Right forelimb (tissue), 1 donor: ENCODE results near the gene ICAM2.

Source experiments
- DNase-seq: peaks from one replicate; pipeline ENCODE4 v3.0.0-alpha.2; 2018

Gene ICAM2

DNA sequence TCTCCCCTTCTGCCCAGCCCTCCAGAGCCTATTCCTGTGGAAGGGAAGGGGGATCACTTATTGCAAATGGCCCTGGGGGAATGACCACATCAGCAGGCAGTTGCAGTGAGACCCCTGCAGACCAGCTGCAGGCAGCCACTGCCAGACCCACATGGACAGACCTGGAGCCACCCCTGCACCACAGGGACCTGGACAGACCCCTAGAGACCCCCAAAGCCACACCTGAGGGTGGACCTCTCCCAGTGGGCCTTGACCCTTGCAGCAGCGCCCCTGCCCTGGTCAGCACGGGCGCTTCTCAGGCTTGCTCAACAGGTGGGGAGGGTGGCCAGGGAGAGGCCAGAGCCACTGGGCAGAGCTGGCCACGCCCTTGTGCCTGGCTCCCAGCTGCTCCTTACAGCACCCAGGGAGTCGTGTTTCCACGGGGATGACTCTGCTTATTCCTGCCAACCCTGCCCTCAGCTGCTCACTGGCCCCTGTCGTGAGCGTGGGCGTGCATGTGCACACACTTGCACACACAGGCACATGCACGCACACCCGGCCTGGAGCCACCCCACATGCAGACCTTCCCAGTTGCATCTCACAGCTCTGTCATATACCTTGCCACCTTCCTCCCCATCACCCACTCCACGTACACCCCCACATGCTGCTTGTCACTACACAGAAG lies 46.4 kb downstream of the ICAM2 start:
- DNase-seq: no peak

DNA sequence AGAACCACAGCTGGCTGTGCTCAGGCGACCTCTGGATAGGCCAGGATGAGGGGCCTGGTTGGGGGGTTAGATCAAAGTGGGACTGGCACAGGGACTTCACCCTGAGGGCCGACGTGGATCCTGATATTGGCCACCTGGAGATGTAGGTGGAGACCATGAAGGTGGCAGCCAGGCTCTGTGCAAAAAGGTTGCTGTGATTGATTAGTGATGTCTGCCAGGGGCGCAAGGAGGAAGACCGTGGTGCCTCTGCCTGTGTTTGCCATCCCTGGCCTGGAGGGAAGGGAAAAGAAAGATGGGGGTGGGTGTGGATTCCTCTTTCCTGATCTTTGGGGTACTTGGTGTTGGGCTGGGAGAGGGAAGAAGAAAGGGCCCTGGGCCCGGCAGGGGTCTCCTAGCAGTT lies 47.2 kb downstream of the ICAM2 start:
- DNase-seq: no peak

DNA sequence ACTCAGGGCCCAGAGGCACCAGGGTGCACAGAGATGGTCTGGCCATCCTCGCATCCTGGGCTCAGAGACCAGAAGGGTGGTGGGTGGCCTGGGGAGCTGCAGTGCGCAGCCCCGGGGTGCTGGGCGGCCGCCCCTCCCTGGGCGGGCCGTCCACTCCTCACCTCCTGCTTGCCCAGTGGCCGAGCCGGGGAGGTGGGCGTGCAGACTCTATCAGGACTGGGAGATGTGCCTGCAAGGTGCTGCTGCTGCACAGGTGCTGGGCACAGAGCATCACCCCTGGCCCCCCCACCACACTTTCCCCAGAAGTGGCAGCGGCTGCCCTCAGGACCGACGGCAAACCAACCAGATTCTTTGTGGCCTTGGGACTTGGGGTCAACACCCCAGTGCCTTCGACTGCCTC lies 47.6 kb downstream of the ICAM2 start, which contains the start of gene SCN4A:
Gene SCN4A (minus strand): TSS at position 123 of the 400 bp plus-strand sequence. CDS start 77 bp downstream, at position 46.
- DNase-seq: no peak

DNA sequence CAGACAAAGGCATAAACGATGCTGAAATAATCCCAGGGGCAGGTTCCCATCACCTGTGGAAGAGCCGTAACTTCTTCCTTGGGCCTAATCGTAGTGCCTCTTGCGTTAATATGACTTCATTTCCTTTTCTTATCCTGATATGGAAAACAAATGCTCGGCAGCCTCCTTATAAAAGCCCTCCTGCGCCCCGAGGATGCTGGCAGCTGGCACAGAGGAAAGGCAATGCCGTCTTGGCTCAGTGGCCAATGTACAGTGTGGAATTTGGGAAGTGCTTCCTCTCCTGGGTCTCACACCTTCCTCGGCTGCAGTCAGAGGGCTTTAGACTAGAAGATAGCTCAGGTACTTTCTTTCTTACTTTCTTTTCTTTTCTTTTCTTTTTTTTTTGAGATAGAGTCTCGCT lies 51.2 kb downstream of the ICAM2 start:
- no peak for DNase-seq

DNA sequence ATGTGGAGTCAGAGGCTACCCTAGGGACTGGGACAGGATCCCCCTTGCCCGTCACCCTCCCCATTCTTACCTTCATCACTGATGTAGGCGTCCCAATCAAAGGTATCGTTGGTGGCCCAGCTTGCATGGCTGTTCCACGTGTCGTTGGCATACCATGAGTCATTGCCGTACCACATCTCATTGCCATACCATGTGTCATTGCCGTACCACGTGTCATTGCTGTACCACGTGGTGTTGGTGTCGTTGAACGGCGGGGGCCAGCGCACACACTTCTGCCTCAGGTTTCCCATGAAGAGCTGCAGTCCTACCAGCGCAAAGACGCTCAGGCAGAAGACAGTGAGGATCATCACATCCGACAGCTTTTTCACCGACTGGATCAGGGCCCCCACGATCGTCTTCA lies 52.5 kb downstream of the ICAM2 start:
- DNase-seq: no peak

DNA sequence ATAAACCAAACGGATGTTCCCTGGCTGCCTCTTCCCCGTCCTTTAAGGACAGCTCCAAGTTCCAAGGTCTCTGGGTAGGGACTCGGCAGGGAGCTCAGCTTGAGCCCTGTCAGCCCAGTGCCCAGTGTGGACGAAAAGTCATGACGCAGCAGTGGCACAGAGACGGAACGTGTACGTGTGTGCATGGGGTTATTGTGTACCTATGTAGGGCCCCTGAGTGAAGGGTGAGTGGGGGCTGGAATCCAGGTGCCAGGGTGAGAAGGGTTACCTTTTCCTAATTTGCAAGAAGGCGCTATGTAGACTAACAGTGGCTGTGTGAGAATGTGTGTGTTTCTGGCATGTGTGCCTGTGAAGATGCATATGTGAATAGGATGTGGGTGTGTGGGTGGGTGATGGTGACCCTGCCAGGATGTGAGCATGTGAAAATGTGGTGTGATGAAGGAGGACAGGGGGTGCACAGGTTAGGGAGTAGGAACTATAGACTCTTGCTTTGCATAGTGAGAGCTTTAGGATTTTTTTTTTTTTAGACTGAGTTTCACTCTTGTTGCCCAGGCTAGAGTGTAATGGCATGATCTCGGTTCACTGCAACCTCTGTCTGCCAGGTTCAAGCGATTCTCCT lies 53.7 kb downstream of the ICAM2 start:
- no peak for DNase-seq

DNA sequence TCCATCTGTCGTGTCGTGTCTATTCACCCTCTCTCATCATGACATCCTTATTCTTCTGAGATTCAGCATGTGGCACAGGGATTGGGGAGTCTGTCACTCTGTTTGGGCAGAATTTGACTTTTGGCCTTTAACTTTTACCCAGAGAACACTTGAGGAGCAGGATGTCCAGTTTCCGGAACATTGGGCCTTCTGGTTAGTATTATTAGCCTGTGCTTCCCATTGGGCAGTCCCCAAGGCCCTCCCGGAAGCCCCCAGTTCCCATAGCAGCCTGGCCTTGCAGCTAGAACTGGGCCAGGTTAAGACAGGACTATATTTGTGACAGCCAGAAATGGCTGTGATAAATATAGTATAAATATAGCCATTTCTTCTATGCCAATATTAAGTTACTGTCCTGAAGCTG lies 57.3 kb downstream of the ICAM2 start:
- DNase-seq: no peak

DNA sequence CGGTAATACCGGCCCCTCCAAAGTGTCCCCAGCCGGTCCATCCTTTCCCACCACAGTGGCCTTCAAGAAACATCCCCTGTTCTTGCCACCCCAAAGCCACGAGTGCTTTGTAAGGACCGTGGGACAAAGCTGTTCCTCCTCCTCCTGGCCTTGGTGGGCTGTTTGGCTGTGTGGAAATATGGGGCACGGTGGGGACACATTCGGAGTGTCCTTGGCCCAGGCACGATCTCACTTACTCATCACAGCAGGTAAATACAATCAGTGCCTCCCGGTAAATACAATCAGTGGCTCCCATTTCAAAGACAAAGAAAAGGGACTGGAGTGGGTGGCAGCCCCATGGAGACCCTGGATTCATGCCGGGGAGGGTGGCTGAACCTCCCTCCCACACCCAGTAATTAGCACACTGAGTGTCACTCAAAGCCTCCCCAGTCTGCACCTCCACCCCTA lies 58.1 kb downstream of the ICAM2 start:
- no peak for DNase-seq

DNA sequence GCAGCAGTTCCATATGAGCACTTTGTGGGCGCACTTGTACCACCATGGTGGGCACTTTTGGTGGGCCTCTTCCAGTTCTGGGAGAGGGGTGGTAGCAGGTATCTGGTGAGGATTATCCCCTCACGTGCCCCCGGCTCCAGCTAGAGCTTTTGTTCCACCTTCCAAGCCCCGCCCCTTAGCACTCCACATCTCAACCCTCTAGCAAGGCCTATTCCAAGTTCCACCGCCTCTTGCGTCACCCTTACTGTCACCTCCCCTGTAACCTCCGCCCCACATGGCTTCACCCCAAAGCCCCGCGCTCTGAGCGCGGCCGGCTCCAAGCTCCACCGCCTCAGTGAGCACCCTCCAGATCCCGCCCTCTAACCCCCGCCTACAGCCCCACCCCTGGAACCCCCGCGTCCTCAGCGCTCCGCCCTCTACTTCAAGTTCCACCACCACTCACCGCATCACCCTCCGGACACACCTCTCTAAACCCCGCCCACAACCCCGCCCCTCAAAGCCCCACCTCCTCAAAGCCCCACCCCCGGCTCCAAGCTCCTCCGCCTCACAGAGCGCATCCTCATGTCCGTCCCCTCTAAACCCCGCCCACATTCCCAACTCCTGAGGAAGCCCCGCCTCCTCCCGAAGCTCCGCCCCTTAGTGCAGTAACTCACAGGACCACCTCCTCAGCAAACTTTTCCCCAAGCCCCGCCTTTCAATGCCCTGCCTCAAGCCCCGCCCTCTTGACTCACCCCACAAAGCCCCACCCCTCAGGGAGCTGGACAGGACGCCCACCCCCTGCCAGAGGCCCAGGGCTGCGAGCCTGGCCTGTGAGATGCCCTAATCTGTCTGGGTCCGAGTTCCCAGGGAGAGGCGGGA lies 58.8 kb downstream of the ICAM2 start:
- peak; percentile 71 for DNase-seq

DNA sequence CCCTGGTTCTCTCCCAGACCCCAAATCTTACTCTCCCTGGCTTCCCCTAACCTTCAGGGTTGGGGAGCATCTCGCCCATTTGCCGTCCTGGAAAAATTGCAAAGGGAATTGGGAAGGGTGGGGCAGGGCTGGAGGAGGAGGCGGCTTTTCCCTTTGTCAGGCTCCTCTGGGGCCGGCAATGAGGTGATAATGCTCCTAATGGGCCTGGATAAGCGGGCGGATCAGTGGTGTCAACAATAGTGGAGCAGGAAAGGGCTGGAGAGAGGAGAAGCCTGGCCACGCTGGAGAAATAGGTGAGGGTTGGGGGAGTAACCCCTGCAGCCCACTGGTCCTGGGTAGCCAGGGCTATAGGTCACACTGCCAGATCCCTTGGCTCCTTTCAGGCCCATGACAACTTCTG lies 60.0 kb downstream of the ICAM2 start:
- DNase-seq: no peak

DNA sequence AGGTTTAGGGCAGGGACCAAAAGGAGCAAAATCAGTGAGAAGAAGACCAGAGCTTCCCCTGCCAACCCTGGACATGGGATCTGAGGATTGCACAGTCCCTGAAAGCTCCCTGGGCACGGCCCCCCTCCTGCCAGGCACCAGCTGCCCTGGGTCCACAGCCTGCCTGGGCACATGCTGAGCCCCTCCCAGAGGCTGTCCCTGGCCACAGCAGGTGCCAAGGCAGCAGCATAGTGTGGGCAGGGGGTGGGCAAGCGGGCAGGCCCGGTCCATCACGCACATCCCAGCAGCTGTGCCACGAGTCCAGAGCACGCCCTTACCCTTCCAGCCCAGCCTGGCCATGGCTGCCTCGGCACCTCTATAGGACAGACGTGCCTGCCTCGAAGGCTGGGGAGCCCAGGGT lies 60.4 kb downstream of the ICAM2 start:
- DNase-seq: no peak

DNA sequence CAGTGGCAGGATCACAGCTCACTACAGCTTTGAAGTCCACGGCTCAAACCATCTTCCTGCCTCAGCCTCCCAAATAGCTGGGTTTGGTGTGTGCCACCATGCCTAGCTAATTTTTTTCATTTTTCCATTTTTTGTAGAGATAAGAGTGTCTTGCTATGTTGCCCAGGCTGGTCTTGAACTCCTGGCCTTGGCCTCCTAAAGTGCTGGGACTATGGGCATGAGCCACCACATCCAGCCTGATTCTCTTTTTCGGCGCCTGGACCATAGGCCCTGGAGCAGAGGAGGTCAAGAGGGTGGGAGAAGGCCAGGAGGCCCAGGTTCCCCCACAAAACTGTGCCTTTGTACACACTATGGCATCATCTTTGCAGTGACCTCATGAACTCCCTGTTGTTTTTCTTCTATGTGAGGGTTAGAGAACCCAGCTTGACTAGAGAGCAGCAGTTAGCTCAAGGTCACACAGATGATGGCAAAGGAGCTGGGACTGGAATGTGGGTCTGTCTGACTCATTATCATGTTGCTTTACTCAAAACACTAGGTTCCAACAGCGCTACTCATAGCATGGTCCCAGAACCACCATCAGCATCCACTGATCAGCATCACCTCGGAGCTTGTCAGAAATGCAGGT lies 64.0 kb downstream of the ICAM2 start:
- DNase-seq: no peak

DNA sequence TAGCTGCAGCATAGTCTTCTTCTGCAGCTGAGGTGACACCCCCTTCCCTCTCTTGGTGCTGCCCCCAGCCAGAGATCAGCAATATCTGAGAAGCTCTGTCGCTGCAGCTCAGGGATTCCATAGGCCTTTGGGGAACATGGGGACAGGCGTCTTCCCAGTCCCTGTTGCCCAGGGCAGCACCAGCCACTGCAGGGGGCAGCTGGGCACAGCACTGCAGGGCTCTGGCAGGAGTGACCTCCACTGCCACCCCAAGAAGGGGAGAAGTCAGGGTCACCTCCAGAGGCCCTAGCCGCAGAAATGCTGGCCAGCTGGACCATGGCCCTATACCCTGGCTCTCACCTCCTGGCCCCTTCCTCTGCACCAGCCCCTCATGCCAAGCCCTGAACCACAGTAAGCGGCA lies 64.6 kb downstream of the ICAM2 start:
- no peak for DNase-seq

DNA sequence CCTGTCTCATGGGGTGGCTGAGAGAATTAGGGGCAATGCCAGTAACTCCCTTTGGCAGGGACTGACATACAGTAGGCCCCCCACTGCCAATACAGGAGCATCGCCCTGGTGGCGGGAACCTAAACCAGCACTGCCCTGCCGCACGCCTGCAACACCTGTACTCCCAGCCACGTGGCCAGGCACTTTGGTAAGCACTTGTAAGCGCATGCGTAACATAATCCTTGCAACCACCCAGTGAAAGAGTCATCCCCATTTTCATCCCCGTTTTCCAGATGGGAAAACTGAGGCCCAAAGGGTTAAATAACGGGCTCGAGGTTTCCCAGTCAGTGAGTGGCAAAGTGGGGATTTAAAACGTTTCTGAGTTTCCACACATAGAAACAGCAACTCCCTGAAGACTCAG lies 65.2 kb downstream of the ICAM2 start:
- no peak for DNase-seq

DNA sequence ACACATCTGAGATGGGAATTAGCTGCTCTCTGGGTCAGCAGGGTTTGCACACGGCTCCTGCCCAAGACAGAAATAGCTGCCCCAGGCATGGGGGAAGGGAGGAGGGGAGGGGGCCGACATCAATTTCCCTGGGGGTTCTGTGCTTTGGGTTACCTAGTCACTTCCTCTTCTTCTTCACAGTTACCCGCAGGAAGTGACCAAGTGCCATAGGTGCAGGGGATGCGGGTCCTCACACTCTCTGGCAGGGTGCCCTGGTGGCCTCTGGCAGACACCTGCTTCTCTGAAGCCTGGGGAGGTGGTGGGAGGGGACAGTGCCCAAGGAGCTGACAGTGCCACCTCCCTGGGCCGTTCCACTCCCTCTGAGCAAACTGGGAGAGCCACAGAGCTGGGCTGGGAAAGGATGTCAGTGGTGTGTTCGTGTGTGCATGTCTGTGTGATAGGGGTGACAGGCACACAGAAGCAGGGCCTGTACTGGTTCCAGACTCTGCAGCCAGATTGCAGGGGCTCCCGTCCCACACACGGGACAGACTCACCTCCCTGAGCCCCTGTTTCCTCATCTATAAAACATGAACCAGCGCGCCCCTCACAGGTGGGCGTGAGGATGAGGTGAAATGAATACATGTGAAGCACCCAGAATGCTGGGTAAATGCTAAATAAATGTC lies 65.9 kb downstream of the ICAM2 start:
- no peak for DNase-seq
